Endothelial cell (in vitro differentiated cells): ENCODE data around the gene ZNHIT1. TPM values are rescaled to one million over a fixed set of nuclear protein-coding genes. Genes with fewer than 3 reads are reported as not detected.

Source experiments
- DNase-seq: peaks from one replicate; pipeline ENCODE4 v3.0.0; 2021; ENCODE audit warnings: low spot score
- H3K27ac Mint-ChIP-seq: one replicate; pipeline ENCODE4 v1.8.0; 2021; ENCODE audit warnings: mixed read lengths, inconsistent platforms; ENCODE audit not compliant: unreplicated experiment
- H3K27me3 Mint-ChIP-seq: one replicate; pipeline ENCODE4 v1.8.0; 2021; ENCODE audit warnings: mild to moderate bottlenecking, moderate library complexity, mixed read lengths, inconsistent platforms; ENCODE audit not compliant: unreplicated experiment
- H3K36me3 Mint-ChIP-seq: one replicate; pipeline ENCODE4 v1.8.0; 2021; ENCODE audit warnings: mild to moderate bottlenecking, low read depth, mixed read lengths, inconsistent platforms; ENCODE audit not compliant: unreplicated experiment
- H3K4me1 Mint-ChIP-seq: one replicate; pipeline ENCODE4 v1.8.0; 2021; ENCODE audit warnings: mild to moderate bottlenecking, mixed read lengths, inconsistent platforms; ENCODE audit not compliant: unreplicated experiment
- H3K4me3 Mint-ChIP-seq: one replicate; pipeline ENCODE4 v1.8.0; 2021; ENCODE audit warnings: mild to moderate bottlenecking, mixed read lengths, inconsistent platforms; ENCODE audit not compliant: unreplicated experiment
- H3K9me3 Mint-ChIP-seq: one replicate; pipeline ENCODE4 v1.8.0; 2021; ENCODE audit warnings: mixed read lengths, inconsistent platforms; ENCODE audit not compliant: unreplicated experiment
- total RNA-seq: library from RNA; stranded (reverse); fragmentation: NEBNext Ultra II Directional; extraction: Animal tissue kit (Norgen Biotek cat#: 25700); gene quantifications from one replicate; pipeline ENCODE4 v1.2.1, GENCODE V29; 2021; ENCODE audit not compliant: unreplicated experiment
- TF ChIP-seq, protein P1 (sequence below): fragments of 200-600 bp; sonication (generic); IDR thresholded peaks from one replicate; pipeline ENCODE4 v1.5.0; 2021; ENCODE audit warnings: antibody characterized with exemption; ENCODE audit not compliant: unreplicated experiment

ZNHIT1 gene
- total RNA-seq, 1 donor from 2014 or later: 71.5 TPM

DNA sequence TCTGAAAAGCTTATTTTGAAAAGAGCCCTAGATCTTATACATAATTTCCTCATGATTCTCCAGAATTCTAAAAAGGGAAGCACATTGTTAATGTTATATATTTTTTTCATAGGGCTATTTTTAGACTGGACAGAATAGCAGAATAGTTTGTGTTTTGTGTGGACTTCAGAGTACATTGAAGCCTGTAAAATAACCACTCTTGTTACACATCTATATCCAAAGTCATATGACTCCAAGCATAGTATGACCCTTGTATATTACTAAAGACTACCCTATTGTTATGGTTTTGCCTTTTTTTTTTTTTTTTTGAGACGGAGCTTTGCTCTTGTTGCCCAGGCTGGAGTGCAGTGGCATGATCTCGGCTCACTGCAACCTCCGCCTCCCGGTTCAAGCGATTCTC lies 53.1 kb downstream of the ZNHIT1 start:
- DNase-seq: no peak
- H3K4me1 Mint-ChIP-seq: no peaks in the 10 kb centered on the region
- no peaks in the 10 kb centered on the region for H3K9me3 Mint-ChIP-seq
- no peak overlapping the region for H3K4me3 Mint-ChIP-seq
- TF ChIP-seq, protein P1, sequence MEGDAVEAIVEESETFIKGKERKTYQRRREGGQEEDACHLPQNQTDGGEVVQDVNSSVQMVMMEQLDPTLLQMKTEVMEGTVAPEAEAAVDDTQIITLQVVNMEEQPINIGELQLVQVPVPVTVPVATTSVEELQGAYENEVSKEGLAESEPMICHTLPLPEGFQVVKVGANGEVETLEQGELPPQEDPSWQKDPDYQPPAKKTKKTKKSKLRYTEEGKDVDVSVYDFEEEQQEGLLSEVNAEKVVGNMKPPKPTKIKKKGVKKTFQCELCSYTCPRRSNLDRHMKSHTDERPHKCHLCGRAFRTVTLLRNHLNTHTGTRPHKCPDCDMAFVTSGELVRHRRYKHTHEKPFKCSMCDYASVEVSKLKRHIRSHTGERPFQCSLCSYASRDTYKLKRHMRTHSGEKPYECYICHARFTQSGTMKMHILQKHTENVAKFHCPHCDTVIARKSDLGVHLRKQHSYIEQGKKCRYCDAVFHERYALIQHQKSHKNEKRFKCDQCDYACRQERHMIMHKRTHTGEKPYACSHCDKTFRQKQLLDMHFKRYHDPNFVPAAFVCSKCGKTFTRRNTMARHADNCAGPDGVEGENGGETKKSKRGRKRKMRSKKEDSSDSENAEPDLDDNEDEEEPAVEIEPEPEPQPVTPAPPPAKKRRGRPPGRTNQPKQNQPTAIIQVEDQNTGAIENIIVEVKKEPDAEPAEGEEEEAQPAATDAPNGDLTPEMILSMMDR: no peak
- no peaks in the 10 kb centered on the region for H3K36me3 Mint-ChIP-seq
- H3K27me3 Mint-ChIP-seq: peaks cover 2% of the 10 kb centered on the region
- H3K27ac Mint-ChIP-seq: no peak overlapping the region

DNA sequence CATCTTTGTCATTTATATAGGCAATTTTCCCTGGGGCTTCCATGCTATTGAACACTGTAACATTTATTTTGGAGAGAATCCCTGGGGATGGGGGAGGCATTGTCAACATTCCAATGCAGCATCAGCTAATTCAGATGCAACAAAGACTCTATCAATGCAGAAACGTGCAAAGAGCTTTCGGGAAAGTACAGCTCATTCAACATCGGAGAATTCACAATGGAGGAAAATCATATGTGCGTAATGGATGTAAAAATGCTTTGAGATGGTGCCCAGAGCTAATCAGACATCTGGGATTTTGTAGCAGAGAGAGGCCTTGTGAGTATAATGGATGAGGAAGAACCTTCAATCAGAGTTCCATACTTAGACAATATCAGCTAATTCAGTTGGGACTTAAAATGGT lies 55.2 kb downstream of the ZNHIT1 start:
- Mint-ChIP-seq H3K36me3 (no peaks in the 10 kb centered on the region), H3K4me1 (no peaks in the 10 kb centered on the region), H3K9me3 (no peaks in the 10 kb centered on the region), H3K27ac (no peak overlapping the region), H3K27me3 (no peaks in the 10 kb centered on the region), H3K4me3 (no peak overlapping the region)
- DNase-seq: no peak
- TF ChIP-seq, protein P1: no peak

Other genes starting within 250 kb of the ZNHIT1 start
- 1.3 TPM for gene MUC12, start 248.6 kb upstream of the ZNHIT1 start, total RNA-seq
- not detected for gene MUC17, start 198.1 kb upstream of the ZNHIT1 start, total RNA-seq
- gene TRIM56, start 132.7 kb upstream of the ZNHIT1 start, total RNA-seq: 5.3 TPM
- gene SERPINE1, start 91.1 kb upstream of the ZNHIT1 start, total RNA-seq: 0.80 TPM
- gene AP1S1, start 63.7 kb upstream of the ZNHIT1 start, total RNA-seq: 45.6 TPM
- gene VGF, start 52.6 kb upstream of the ZNHIT1 start, total RNA-seq: 0.77 TPM
- not detected for gene NAT16, start 37.9 kb upstream of the ZNHIT1 start, total RNA-seq
- gene MOGAT3, start 17.1 kb upstream of the ZNHIT1 start, total RNA-seq: not detected
- gene PLOD3, start 584 bp upstream of the ZNHIT1 start, total RNA-seq: 73.0 TPM
- 10.5 TPM for gene CLDN15, start 19.6 kb downstream of the ZNHIT1 start, total RNA-seq
- 150 TPM for gene FIS1, start 26.9 kb downstream of the ZNHIT1 start, total RNA-seq
- 25.8 TPM for gene IFT22, start 103.6 kb downstream of the ZNHIT1 start, total RNA-seq
- gene COL26A1, start 144.7 kb downstream of the ZNHIT1 start, total RNA-seq: 6.1 TPM